HG03571 (cell line): Measurements from ENCODE around the gene C1orf232.

Source experiments
- ATAC-seq: cut with Tn5 transposase; IDR thresholded peaks from one replicate; pipeline ENCODE4 v1.9.1; 2021; ENCODE audit not compliant: unreplicated experiment

Gene C1orf232

DNA sequence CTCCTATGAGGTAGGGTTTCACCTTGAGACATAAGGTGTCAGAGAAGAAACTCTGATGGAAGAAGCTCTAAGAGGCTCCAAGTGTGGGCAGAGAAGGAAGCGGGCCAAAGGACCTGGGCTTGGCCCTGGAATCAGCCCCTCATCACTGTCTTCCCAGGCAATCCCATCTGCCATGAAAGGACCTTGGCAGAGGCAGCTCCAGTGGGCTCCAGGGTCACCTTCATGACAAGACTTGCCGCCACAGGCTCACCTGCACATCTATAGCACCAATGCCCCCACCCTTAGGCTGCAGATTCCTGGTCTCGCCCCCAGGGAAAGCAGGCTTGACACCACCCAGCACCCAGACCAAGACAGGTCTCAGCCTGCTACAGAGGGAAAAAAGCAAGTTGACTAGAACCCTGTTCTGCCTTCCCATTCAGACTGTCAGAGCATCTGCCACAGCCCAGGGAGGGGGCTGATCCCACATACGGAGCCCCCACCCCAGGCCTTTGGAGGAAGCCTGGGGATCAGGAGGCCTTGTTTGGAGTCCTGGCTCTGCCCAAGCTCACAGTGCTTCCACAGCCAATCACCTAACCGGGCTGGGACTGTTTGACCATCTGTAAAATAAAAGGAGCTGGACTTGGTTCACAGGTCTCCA lies 10.4 kb downstream of the C1orf232 start:
- ATAC-seq = no peak

- ATAC-seq = no peak
Measured at GRCh38 chr1:26156285-26157038, 12.3 kb downstream of the C1orf232 start.

DNA sequence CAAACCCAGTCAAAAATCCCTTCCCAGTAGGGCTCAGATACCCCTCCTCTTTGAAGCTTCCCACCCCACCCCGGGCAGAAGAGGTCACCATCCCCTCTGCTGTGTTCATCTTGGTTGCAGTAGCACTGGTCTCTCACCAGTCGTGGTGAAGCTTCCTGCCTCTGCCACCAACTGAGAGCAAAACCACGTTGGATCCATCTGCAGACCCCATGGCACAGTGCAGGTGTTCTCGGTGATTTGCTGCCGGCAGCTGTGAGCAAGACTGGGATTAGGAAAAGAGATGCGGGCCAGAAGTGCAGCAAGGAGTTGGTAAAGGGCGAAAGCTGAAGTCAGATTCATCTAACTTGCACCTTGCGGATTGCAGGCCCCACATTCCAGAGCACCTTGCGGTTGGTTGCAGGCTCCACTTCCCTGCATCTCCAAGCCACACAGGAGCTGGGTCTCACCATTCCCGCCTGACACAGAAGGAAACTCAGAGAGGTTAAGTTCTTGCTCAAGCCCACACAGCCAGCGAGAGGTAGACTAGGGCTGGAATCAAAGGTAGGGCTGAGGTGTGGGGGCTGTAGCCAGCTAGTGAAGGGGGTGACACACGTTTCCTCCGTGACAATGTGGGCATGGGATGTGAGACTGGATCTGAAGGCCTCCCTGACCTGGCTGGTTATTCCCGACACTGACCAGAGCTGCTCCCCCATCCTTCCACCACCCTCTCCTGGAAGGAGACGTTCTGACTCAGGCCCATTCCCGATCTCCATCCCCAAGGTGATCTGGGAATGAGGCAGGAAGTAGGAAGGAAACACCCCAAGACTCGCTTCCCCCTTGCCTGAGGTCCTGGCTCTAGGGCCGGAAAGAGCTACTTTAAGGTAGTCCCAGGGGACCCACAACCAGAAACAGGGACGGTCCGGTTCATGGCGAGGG lies 13.1 kb downstream of the C1orf232 start:
- ATAC-seq = no peak

GRCh38 chr1:26154750-26155149 lies 14.0 kb downstream of the C1orf232 start:
- no peak for ATAC-seq

- no peak for ATAC-seq
Measured at GRCh38 chr1:26153966-26154532, 14.7 kb downstream of the C1orf232 start.

- ATAC-seq = no peak
Measured at GRCh38 chr1:26148887-26149286, 19.9 kb downstream of the C1orf232 start.

DNA sequence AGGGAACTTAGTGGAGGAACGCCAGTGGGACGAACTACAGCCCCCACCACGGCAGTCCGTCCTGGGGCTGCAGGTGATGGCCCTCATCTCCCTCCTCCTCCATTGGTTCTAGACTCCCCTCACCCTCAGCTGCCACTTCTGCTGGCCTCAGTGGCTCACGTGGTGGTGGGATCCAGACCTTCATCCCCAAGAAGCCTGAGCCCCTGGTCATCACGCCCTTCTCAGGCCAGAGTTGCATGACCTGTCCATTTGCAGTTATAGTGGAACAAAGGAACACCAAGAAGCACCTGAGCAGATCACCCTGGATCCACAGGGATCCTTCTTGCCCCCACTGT lies 22.8 kb downstream of the C1orf232 start:
- ATAC-seq = no peak

- no peak for ATAC-seq
Measured at GRCh38 chr1:26145041-26145959, 23.5 kb downstream of the C1orf232 start.

DNA sequence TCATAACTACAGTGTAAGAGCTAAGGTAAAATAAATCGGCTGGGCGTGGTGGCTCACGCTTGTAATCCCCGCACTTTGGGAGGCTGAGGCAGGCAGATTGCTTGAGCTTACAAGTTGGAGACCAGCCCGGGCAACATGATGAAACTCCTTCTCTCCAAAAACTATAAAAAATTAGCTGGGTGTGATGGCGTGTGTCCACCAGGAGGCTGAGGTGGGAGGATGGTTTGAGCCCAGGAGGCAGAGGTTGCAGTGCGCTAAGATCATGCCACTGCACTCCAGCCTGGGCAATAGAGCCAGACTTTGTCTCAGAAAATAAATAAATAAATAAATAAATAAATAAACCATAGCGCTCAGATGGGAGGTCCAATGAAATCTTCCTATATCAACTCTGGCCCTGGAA lies 26.6 kb downstream of the C1orf232 start:
- ATAC-seq = no peak

DNA sequence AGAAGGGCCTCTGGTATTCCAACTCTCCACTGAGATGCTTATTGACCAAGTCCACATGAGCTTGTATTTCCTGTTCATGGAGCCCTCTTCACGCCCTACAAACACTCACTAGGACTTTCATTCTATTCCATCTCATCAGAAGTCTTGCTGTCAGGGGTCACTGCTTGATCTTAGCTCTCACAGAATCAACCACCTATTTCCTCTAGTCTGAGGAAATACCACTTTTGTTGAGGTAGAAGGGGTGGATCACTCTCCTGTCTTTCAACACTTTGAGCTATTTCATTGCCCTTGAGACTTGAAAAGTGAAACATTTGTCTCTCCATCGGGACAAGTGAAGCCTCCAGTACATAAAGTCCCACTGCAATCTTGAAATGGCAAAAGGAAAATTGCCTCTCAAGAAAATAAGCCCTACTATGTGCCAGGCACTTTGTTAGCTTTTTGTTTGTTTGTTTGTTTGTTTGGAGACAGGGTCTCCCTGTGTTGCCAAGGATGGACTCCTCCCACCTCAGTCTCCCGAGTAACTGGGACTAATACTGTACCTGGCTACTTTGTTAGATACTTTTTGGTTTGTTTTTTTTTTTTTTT lies 29.7 kb downstream of the C1orf232 start:
- ATAC-seq = no peak

- no peak for ATAC-seq
Measured at GRCh38 chr1:26134466-26134865, 34.3 kb downstream of the C1orf232 start.

- no peak for ATAC-seq
Measured at GRCh38 chr1:26132834-26133167, 36.0 kb downstream of the C1orf232 start.

- no peak for ATAC-seq
Measured at GRCh38 chr1:26132128-26132833, 36.5 kb downstream of the C1orf232 start.

GRCh38 chr1:26130695-26131094 lies 38.1 kb downstream of the C1orf232 start:
- ATAC-seq = no peak

GRCh38 chr1:26129778-26130177 lies 39.0 kb downstream of the C1orf232 start:
- ATAC-seq = no peak

DNA sequence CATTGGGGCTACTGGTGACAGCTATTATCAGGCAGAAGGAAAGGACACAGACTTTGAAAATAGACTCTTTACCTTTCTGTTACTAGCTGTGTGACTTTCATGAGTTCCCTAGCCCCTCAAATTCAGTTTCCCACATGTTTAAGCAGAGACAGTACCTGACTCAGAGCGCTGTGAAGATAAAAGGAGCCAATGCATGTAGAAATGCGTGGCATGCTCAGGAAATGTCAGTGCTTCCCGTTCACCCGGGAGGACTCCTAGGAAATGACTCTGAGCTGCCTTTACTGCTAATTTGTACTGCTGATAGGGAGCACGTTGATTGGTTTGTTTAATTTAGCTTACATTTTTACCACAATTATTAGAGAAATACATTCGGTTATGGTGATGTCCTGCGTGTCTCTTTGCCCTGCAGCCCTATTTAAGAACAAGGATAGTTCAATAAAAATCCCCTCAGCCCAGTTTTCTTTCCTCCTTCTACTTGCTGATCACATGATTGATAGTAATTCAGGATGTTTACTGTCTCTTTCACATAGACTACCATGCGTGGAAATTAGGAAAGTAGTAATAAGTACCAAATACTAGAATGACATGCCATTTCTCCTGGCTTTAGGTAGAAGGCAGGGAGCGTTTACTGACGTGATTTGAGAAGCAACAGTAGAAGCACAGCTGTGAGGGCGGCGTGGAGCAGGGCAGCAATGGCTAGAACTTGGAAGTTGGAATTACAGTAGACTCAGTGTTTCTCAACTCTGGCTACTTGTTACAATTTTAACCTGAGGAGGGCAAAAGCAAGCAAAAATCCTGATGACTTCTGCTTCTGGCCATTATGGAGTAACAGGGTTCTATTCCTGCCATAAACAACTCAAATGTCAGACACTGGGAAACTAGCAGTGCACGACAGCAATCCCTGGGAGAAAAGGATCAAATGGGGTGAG lies 41.3 kb downstream of the C1orf232 start:
- ATAC-seq = no peak

- peak; percentile 59 for ATAC-seq
Measured at GRCh38 chr1:26126321-26127084, 42.3 kb downstream of the C1orf232 start.

DNA sequence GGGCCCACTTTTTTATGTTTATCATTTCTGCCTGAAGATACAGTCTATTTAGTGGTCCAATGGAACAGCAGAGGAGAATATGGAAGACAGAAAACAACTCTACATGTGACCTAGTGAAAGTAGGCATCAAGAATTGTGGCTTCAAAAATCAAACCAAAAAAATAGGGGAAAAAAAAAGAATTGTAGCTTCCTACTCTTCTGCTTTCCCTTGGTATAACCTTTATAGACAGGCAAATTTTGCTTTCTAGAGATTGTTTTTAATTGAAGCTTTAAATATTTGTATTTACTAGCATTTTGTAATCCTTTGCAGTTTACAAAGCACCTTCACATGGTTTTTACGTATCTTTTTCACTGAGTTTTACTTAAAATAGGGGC lies 42.8 kb downstream of the C1orf232 start:
- no peak for ATAC-seq
